Endodermal cell (in vitro differentiated cells): ENCODE results near the gene SLC12A4. TPM values are rescaled to one million over a fixed set of nuclear protein-coding genes. Genes with fewer than 3 reads are reported as not detected.

Experiments used
- DNase-seq: peaks from one replicate; pipeline ENCODE4 v3.0.0-alpha.2; 2017
- H3K27ac ChIP-seq: 2 replicates; pipeline ENCODE4 v1.5.1; 2013; ENCODE audit warnings: mild to moderate bottlenecking, low read depth, low read length, moderate library complexity
- H3K27me3 ChIP-seq: 2 replicates; pipeline ENCODE4 v1.6.1; 2013; ENCODE audit warnings: mild to moderate bottlenecking, low read length, moderate library complexity; ENCODE audit not compliant: insufficient read depth, control insufficient read depth, poor library complexity, severe bottlenecking
- H3K36me3 ChIP-seq: 2 replicates; pipeline ENCODE4 v1.7.0; 2013; ENCODE audit warnings: mild to moderate bottlenecking, low read length, moderate library complexity; ENCODE audit not compliant: control insufficient read depth, insufficient read depth
- H3K4me1 ChIP-seq: one replicate; pipeline ENCODE4 v1.7.0; 2013; ENCODE audit warnings: low read length; ENCODE audit not compliant: control insufficient read depth, insufficient read depth
- H3K4me3 ChIP-seq: 2 replicates; pipeline ENCODE4 v1.5.1; 2013; ENCODE audit warnings: mild to moderate bottlenecking, low read length, moderate library complexity
- H3K9ac ChIP-seq: 2 replicates; pipeline ENCODE4 v1.6.1; 2013; ENCODE audit warnings: mild to moderate bottlenecking, low read length, moderate library complexity; ENCODE audit not compliant: poor library complexity, severe bottlenecking; ENCODE audit errors: extremely low read depth
- H3K9me3 ChIP-seq: 2 replicates; pipeline ENCODE4 v1.6.1; 2013; ENCODE audit warnings: mild to moderate bottlenecking, low read length, moderate library complexity; ENCODE audit not compliant: control insufficient read depth
- H3K27ac Mint-ChIP-seq: 2 replicates; pipeline ENCODE4 v1.8.0; 2020; ENCODE audit warnings: mixed read lengths
- H3K27me3 Mint-ChIP-seq: 2 replicates; pipeline ENCODE4 v1.8.0; 2021; ENCODE audit warnings: mild to moderate bottlenecking, mixed read lengths; ENCODE audit not compliant: insufficient read depth
- H3K36me3 Mint-ChIP-seq: 2 replicates; pipeline ENCODE4 v1.8.0; 2020; ENCODE audit warnings: low read depth, mixed read lengths
- H3K4me1 Mint-ChIP-seq: 2 replicates; pipeline ENCODE4 v1.8.0; 2020; ENCODE audit warnings: mixed read lengths
- H3K4me3 Mint-ChIP-seq: 2 replicates; pipeline ENCODE4 v1.8.0; 2020; ENCODE audit warnings: mild to moderate bottlenecking, moderate library complexity, mixed read lengths
- H3K9me3 Mint-ChIP-seq: 2 replicates; pipeline ENCODE4 v1.8.0; 2020; ENCODE audit warnings: mild to moderate bottlenecking, mixed read lengths
- CTCF ChIP-seq: fragments of 200-600 bp; sonication (generic); conservative IDR thresholded peaks from 2 replicates; pipeline ENCODE4 v1.5.0; 2021; ENCODE audit warnings: antibody characterized with exemption, mild to moderate bottlenecking
- WGBS, 2 experiments: methylation state at CpG; one replicate each; pipeline versions ENCODE4 v1.1.5 to v1.1.7; 2013; ENCODE audit warnings: missing lambda C conversion rate in 2 of 2, mixed read lengths in 1 of 2; ENCODE audit not compliant: insufficient coverage in 1 of 2, insufficient read length in 1 of 2; 5-methylcytosine and 5-hydroxymethylcytosine counted together
- total RNA-seq, 2 donors: library from RNA; stranded (reverse); fragmentation: NEBNext Ultra II Directional in 1 of 2; extraction: Animal tissue kit (Norgen Biotek cat#: 25700) in 1 of 2; gene quantifications; 2 replicates in 1 of 2; 3 replicates in 1 of 2; pipeline ENCODE4 v1.2.1, GENCODE V29; 2021

Gene SLC12A4
- total RNA-seq, 2 donors from 2014 or later = 37.9 to 43.4 TPM

GRCh38 chr16:67927131-67927941 lies 41.1 kb downstream of the SLC12A4 start:
- Mint-ChIP-seq H3K36me3 (peaks cover 18% of the 10 kb centered on the region), H3K27ac (no peak overlapping the region), H3K4me3 (no peak overlapping the region), H3K9me3 (no peaks in the 10 kb centered on the region), H3K4me1 (peaks cover 15% of the 10 kb centered on the region), H3K27me3 (no peaks in the 10 kb centered on the region)
- Histone ChIP-seq H3K4me1 (no peaks in the 10 kb centered on the region), H3K36me3 (peaks cover 15% of the 10 kb centered on the region), H3K9me3 (no peaks in the 10 kb centered on the region), H3K4me3 (no peak overlapping the region), H3K27me3 (no peaks in the 10 kb centered on the region), H3K9ac (no peak overlapping the region), H3K27ac (no peak overlapping the region)
- DNase-seq = no peak
- WGBS, 2 experiments = 95 to 97% methylated on average over 19 to 22 of the region's 22 CpGs
- no peak for TF ChIP-seq CTCF

GRCh38 chr16:67926181-67926750 lies 42.2 kb downstream of the SLC12A4 start:
- H3K4me1 ChIP-seq = no peaks in the 10 kb centered on the region
- no peaks in the 10 kb centered on the region for H3K27me3 ChIP-seq

More at GRCh38 chr16:67926181-67926750, 42.2 kb downstream of the SLC12A4 start:
- Mint-ChIP-seq H3K36me3 (peaks cover 9% of the 10 kb centered on the region), H3K9me3 (no peaks in the 10 kb centered on the region), H3K4me3 (no peak overlapping the region), H3K27ac (peak overlapping the region; percentile 75), H3K4me1 (peaks cover 14% of the 10 kb centered on the region), H3K27me3 (no peaks in the 10 kb centered on the region)
- peaks cover 15% of the 10 kb centered on the region for H3K36me3 ChIP-seq
- H3K4me3 ChIP-seq = no peak overlapping the region
- 86 to 91% methylated on average over 10 to 13 of the region's 13 CpGs for WGBS, 2 experiments
- no peaks in the 10 kb centered on the region for H3K9me3 ChIP-seq
- TF ChIP-seq CTCF = peak; percentile 54
- peak overlapping the region; percentile 6 for H3K27ac ChIP-seq
- peak; percentile 75 for DNase-seq
- H3K9ac ChIP-seq = no peak overlapping the region
